Measurements from ENCODE around the gene C10orf62.

DNA sequence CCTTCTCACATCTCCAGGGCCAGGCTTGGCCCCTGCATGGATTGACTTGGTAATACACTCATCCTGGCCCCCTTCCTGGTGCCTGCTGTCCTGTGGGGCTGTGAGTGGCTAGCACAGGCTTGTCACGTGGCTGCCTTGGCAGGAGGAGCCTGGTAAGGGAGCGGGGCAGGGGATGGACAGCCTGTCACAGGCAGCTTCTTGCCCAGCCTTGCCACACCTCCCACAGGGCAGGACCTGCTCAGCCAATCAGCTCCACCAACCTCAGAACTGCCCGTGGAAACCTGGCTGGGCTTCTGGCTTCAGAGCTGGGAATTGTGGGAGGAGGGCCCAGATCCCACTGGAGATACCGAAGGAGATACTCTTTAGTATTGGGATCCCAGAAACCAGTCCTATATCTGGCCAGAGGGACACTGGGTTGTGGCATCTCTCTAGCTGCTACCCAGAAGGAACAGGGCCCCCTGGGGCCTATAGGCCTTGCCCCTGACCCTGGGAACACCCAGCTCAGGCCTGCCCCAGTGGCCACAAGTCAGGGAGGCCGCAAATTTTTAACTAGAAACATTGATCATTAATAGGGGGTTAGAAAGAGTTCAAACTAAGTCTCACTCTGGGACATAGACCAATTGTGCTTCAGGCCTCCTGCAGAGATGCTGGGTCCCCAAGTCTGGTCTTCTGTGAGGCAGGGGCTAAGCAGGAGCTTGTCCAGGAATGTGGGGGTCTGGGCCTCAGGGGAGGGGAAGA, 5.3 kb upstream of the C10orf62 start, which contains the start of gene HOGA1:
- TF ChIP-seq, protein P1, sequence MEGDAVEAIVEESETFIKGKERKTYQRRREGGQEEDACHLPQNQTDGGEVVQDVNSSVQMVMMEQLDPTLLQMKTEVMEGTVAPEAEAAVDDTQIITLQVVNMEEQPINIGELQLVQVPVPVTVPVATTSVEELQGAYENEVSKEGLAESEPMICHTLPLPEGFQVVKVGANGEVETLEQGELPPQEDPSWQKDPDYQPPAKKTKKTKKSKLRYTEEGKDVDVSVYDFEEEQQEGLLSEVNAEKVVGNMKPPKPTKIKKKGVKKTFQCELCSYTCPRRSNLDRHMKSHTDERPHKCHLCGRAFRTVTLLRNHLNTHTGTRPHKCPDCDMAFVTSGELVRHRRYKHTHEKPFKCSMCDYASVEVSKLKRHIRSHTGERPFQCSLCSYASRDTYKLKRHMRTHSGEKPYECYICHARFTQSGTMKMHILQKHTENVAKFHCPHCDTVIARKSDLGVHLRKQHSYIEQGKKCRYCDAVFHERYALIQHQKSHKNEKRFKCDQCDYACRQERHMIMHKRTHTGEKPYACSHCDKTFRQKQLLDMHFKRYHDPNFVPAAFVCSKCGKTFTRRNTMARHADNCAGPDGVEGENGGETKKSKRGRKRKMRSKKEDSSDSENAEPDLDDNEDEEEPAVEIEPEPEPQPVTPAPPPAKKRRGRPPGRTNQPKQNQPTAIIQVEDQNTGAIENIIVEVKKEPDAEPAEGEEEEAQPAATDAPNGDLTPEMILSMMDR (IDR thresholded peaks at IDR 0.05), result peak in 1 of 4 donors; percentile 4
- TF ChIP-seq POLR2A (IDR thresholded peaks at IDR 0.05), result peak; percentile 72

All from right lobe of liver (tissue), 4 donors.